Measurements from ENCODE around the gene AMH.
A peak's percentile ranks its signal among the peaks of the same experiment; 100 is the strongest.

AMH gene

DNA sequence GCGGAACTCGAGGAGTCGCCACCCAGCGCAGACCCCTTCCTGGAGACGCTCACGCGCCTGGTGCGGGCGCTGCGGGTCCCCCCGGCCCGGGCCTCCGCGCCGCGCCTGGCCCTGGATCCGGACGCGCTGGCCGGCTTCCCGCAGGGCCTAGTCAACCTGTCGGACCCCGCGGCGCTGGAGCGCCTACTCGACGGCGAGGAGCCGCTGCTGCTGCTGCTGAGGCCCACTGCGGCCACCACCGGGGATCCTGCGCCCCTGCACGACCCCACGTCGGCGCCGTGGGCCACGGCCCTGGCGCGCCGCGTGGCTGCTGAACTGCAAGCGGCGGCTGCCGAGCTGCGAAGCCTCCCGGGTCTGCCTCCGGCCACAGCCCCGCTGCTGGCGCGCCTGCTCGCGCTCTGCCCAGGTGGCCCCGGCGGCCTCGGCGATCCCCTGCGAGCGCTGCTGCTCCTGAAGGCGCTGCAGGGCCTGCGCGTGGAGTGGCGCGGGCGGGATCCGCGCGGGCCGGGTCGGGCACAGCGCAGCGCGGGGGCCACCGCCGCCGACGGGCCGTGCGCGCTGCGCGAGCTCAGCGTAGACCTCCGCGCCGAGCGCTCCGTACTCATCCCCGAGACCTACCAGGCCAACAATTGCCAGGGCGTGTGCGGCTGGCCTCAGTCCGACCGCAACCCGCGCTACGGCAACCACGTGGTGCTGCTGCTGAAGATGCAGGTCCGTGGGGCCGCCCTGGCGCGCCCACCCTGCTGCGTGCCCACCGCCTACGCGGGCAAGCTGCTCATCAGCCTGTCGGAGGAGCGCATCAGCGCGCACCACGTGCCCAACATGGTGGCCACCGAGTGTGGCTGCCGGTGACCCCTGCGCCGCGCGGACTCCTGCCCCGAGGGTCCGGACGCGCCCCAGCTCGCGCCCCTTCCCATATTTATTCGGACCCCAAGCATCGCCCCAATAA is 2.3 kb downstream of the AMH start:
- DNase-seq: no peak

- no peak for DNase-seq
Measured at GRCh38 chr19:2252055-2252796, 3.1 kb downstream of the AMH start.

GRCh38 chr19:2252797-2253105 is 3.6 kb downstream of the AMH start:
- no peak for DNase-seq

GRCh38 chr19:2253106-2254063 is 4.3 kb downstream of the AMH start:
- DNase-seq: peak; percentile 43

DNA sequence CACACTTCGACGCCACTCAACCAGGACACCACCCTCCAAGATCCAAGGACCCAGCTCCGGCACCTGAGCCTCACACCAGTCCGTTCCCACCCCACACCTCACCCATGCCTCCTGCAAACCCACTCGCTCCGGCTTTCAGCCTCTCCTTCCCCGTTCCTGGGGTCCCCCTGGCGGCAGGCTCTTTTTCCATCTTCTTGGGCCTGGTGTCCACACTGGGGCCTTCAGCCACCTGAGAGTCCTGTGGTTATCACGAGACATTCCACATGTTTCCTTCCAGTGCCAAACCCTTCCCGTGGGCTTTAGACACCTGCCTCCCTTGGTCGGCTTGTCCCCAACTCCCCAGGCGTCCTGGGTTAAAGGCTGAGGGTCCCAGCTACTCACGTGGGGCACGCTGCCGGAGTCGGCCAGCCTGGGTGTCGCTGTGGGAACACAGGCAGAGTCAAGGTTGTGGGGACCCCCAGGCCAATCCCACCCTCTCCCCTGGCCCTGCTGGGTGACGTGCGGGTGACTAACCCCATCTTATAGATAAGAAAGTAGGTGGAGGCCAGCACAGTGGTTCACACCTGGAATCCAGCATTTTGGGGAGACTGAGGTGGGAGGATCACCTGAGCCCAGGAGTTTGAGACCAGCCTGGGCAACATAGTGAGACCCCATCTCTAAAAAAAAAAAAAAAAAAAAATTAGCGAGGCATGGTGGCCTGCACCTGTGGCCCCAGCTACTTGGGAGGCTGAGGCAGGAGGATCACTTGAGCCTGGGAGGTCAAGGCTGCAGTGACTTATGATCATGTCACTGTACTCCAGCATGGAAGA is 5.1 kb downstream of the AMH start:
- no peak for DNase-seq

DNA sequence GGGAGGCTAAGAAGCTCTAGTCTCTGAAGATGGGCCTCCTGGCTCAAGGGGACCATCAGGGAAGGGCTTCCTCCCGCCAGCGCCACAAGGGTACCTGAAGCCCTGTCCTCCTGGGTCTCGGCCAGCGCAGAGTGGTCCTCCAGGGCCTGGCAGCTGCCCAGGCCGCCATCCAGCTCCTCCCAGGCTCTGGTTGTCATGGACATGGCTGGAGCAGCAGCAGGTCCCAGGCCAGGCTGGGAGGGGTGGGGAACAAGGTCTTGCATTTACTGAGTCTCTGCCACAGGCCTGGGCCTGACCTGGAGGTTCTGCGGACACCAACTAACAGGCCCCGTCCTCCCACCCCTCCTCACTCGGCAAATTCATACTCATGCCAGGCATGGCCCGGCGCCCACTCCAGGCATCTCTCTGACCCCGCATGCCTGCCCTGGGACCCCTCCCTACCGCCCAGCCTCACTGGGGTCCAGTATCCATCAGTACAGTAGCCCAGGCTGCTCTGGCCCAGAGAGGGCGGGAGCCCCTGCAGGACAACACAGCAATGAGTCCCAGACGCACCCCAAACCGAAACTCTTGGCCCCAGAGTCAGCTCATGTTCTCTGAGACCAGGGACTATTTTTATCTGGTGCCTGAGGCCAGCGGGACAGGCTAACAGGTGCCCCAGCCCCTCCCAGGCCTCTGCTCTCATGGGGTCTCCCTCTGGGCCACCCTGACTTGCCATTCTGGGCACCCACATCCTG is 6.2 kb downstream of the AMH start:
- no peak for DNase-seq

- no peak for DNase-seq
Measured at GRCh38 chr19:2255982-2256685, 7.0 kb downstream of the AMH start, which contains the start of gene JSRP1. Gene JSRP1 (minus strand): TSS chr19:2256417. CDS start chr19:2255314, 1,103 bp downstream.

- DNase-seq: no peak
Measured at GRCh38 chr19:2259336-2259735, 10.2 kb downstream of the AMH start.

DNA sequence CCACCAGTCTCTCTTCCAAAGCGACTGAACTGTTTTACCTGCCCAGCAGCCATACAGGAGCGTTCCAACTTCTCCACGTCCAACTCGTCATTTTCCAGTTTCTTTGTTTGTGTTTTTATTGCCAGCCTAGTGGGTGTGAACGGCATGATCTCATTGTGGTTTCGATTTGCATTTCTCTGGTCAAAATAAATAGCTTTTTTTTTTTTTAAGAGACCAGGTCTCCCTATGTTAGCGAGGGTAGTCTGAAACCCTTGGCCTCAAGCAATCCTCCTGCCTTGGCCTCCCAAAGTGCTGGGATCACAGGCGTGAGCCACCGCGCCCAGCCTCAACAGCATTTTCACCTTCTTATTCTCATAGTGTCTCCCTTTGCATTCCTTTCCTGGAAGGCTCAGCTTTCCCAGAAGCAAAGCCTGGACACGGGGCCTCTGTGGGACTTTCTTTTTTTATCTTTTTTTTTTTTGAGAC is 11.2 kb downstream of the AMH start:
- no peak for DNase-seq

DNA sequence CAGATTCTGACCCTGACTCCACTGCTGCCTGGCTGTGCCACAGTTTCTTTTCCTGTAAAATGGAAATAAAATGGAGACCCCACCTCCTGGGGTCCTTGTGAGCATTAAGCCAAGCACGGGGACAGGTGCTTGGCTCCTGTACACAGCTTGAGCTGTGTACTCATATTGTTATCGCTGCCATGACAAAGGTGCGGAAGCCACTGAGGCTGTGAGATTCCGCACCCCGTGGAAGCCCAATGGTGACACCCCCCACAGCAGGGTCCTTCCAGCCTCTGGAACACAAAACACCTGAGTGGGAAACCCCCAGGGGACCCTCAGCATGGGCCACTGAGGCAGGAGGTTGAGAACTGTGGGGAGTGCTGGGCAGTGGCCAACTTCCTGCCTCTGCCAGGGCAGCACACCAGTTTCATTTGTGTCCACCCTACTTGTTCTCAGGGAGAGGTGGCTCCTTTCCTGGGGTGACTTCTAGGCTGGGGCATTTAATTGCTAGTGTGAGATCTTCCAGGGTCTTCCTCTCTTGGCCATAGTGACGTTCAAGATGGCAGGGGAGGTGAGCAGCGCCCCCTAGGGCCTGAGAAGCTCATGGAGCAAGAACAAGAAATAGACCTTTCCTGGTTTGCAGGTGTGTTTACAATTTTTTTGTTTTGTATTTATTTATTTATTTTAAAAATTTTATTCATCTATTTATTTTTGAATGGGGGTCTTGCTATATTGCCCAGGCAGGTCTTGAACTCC is 12.5 kb downstream of the AMH start:
- DNase-seq: peak; percentile 40

GRCh38 chr19:2266183-2266993 is 17.3 kb downstream of the AMH start:
- no peak for DNase-seq

GRCh38 chr19:2268480-2268830 is 19.3 kb downstream of the AMH start:
- DNase-seq: no peak

DNA sequence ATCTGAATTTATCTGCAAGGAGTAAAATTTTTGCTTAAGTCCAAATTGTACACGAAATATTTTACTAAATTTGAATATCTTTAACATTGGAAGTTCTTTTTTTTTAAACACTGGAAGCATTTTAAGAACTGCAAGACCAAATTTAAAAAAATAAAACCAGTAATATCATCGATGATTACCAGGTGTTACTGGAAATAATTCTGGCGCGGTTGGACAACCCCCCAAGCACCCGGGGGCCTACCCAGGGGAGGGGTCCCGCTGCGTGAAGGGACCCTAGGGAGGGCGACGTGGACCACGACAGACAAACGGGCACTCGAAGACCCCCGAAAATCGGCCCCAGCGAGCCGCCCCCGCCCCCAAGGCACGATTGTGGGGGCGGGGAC is 19.7 kb downstream of the AMH start:
- no peak for DNase-seq

DNA sequence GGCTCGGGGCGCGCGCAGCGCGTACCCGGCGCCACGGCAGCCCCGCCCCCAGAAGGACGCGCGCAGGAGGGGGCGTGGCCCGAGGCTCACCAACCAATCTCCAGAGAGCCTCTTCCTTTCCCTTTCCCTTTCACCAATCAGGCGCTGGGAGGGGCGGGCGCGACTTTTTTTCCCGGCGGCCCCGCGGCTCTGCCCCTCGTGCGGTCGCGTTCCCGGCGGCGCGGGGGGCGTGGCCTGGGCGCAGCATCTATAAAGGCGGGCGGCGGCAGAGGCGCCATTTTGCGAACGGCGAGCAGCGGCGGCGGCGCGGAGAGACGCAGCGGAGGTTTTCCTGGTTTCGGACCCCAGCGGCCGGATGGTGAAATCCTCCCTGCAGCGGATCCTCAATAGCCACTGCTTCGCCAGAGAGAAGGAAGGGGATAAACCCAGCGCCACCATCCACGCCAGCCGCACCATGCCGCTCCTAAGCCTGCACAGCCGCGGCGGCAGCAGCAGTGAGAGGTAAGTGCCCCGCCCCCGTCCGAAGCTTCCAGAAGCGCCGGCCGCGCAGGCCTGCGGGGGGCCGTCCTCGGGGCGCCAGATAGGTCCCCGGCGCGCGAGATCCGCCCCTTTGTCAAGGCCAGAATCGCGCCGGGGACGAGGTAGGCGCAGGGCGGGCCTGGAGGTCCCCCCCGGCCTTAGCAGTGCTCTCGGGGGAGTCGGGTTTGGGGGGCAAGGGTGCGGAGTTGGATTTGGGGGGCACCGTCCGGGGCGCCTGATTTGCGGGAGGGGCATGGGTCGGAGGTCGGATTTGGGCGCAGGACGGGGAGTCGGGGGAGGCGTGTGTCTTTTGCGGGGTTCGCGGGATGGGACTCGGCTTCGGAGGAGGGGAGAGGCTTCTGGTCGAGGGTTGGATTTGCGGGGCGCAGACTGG is 20.4 kb downstream of the AMH start:
- peak; percentile 97 for DNase-seq

- DNase-seq: peak; percentile 33
Measured at GRCh38 chr19:2270157-2270422, 21.0 kb downstream of the AMH start.

DNA sequence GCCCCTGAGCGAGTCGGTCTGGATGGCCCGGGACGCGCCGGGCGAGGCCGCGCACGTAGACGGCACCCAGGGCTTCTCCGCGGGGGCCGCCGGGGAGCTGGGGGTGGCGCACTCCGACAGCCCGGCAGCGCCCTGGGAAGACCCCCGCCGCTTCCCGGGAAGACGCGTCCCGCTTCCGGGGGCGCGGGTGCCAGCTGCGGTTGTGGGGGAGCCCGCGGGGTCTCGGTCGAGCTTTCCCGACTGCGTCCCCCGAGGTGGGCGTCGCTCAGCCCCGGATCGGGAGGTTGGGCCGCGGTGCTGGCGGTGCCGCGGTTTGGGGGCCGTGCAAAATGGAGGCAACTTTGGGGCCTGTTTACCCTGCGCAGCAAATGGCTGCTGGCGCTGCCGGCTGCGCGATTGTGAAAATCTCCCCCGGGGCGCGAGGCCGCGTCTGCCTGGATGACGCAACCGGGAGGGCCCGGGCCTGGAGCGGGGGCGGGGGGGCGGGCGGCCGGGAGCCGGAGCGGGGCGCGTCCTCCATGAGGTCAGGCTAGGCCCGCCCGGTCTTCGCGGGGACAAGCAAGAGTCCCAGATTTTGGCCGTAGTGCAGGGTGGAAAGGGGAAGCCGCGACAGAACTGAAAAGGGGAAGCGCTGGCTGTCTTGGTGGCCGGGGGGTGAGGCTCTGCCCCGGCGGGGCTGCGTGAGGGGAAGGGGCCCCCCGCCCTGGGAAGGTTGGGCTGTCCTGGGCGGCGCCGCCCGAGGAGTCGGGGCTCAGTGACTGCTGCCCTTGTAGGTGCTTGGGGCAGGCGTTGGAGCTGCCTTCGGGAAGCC is 21.5 kb downstream of the AMH start:
- DNase-seq: peak; percentile 66

Data from effector CD4-positive, alpha-beta T cell (primary cell).